Neural cell (in vitro differentiated cells): Measurements from ENCODE around the gene HLA-A. TPM values are rescaled to one million over a fixed set of nuclear protein-coding genes. Genes with fewer than 3 reads are reported as not detected.
A peak's percentile ranks its signal among the peaks of the same experiment; 100 is the strongest.

ENCODE experiments used
- H2AFZ ChIP-seq: fragments of 200-600, 300-800 bp; sonication (generic), shearing (Covaris generic); 2 replicates; pipeline ENCODE4 v1.6.0; 2014; ENCODE audit warnings: low read depth, mild to moderate bottlenecking, antibody characterized with exemption, low read length, moderate library complexity
- H3F3A ChIP-seq: fragments of 200-600 bp; shearing (Covaris generic); 2 replicates; pipeline ENCODE4 v1.6.1; 2016; ENCODE audit warnings: mild to moderate bottlenecking, moderate library complexity, mixed read lengths, antibody characterized with exemption, low read length; ENCODE audit not compliant: insufficient read depth, poor library complexity, severe bottlenecking
- H3K27ac ChIP-seq: fragments of 200-600, 300-800 bp; sonication (generic), shearing (Covaris generic); 2 replicates; pipeline ENCODE4 v1.5.1; 2014; ENCODE audit warnings: mild to moderate bottlenecking, low read length, moderate library complexity
- H3K27me3 ChIP-seq: fragments of 300-800, 200-600 bp; sonication (generic), shearing (Covaris generic); 2 replicates; pipeline ENCODE4 v1.6.0; 2014; ENCODE audit warnings: mild to moderate bottlenecking, low read depth, low read length, moderate library complexity; ENCODE audit not compliant: insufficient read depth
- H3K36me3 ChIP-seq: fragments of 300-800, 200-600 bp; sonication (generic), shearing (Covaris generic); 2 replicates; pipeline ENCODE4 v1.5.1; 2014; ENCODE audit warnings: mild to moderate bottlenecking, antibody characterized with exemption, low read length, moderate library complexity; ENCODE audit not compliant: insufficient read depth
- H3K4me2 ChIP-seq: fragments of 300-800, 200-600 bp; sonication (generic), shearing (Covaris generic); 2 replicates; pipeline ENCODE4 v1.6.0; 2014; ENCODE audit warnings: mild to moderate bottlenecking, low read length
- H3K4me3 ChIP-seq: fragments of 300-800, 200-600 bp; sonication (generic), shearing (Covaris generic); 2 replicates; pipeline ENCODE4 v1.5.1; 2014; ENCODE audit warnings: mild to moderate bottlenecking, low read length, moderate library complexity
- H3K79me2 ChIP-seq: fragments of 200-600 bp; shearing (Covaris generic); replicated peaks from 2 replicates; pipeline ENCODE4 v1.6.0; 2014; ENCODE audit warnings: mild to moderate bottlenecking, low read length, moderate library complexity; ENCODE audit not compliant: insufficient read depth
- H3K9ac ChIP-seq: fragments of 300-800, 200-600 bp; sonication (generic), shearing (Covaris generic); 2 replicates; pipeline ENCODE4 v1.6.1; 2016; ENCODE audit warnings: mild to moderate bottlenecking, low read length, mixed read lengths
- H3K9me2 ChIP-seq: fragments of 200-600 bp; shearing (Covaris generic); 2 replicates; pipeline ENCODE4 v1.6.1; 2016; ENCODE audit warnings: mild to moderate bottlenecking, low read length, mixed read lengths; ENCODE audit not compliant: insufficient read depth
- H3K9me3 ChIP-seq: fragments of 200-600, 300-800 bp; sonication (generic), shearing (Covaris generic); 2 replicates; pipeline ENCODE4 v1.6.1; 2016; ENCODE audit warnings: mild to moderate bottlenecking, mixed run types, low read length, moderate library complexity, mixed read lengths
- H4K20me1 ChIP-seq: fragments of 200-600 bp; shearing (Covaris generic); 2 replicates; pipeline ENCODE4 v1.6.1; 2016; ENCODE audit warnings: mild to moderate bottlenecking, mixed run types; ENCODE audit not compliant: insufficient read depth
- EP300 ChIP-seq: fragments of 450-650 bp; conservative IDR thresholded peaks from 2 replicates; pipeline ENCODE4 v1.6.1; 2014; ENCODE audit warnings: antibody characterized with exemption, mild to moderate bottlenecking, moderate library complexity; ENCODE audit not compliant: poor library complexity, severe bottlenecking
- EZH2 ChIP-seq: fragments of 200-600, 300-800 bp; shearing (Covaris generic), sonication (generic); IDR thresholded peaks from 2 replicates; pipeline ENCODE4 v1.6.1; 2014; ENCODE audit warnings: antibody characterized with exemption, low read length, borderline replicate concordance, mild to moderate bottlenecking; ENCODE audit not compliant: insufficient read depth, poor library complexity, severe bottlenecking
- MXI1 ChIP-seq: fragments of 450-650 bp; conservative IDR thresholded peaks from 2 replicates; pipeline ENCODE4 v1.6.1; 2014; ENCODE audit warnings: antibody characterized with exemption, mild to moderate bottlenecking; ENCODE audit not compliant: poor library complexity, severe bottlenecking
- POLR2AphosphoS5 ChIP-seq: IDR thresholded peaks from 2 replicates; pipeline ENCODE4 v1.6.1; 2012
- RAD21 ChIP-seq: fragments of 450-650 bp; conservative IDR thresholded peaks from 2 replicates; pipeline ENCODE4 v1.6.1; 2014; ENCODE audit warnings: antibody characterized with exemption, mild to moderate bottlenecking, moderate library complexity
- SMC3 ChIP-seq: fragments of 450-650 bp; conservative IDR thresholded peaks from 2 replicates; pipeline ENCODE4 v1.6.1; 2014; ENCODE audit warnings: antibody characterized with exemption, mild to moderate bottlenecking, moderate library complexity; ENCODE audit not compliant: poor library complexity
- TAF1 ChIP-seq: IDR thresholded peaks from 2 replicates; pipeline ENCODE4 v1.6.1; 2012; ENCODE audit warnings: low read depth
- polyA plus RNA-seq: library from polyadenylated mRNA; depleted of rRNA; stranded (reverse); fragments of >200 nt; gene quantifications from 2 replicates; pipeline ENCODE4 v1.2.3, GENCODE V29; 2014
- TF ChIP-seq, protein P1 (sequence below): fragments of 450-650 bp; IDR thresholded peaks from 2 replicates; pipeline ENCODE4 v1.5.1; 2014; ENCODE audit warnings: antibody characterized with exemption, mild to moderate bottlenecking, moderate library complexity; ENCODE audit not compliant: poor library complexity, severe bottlenecking
- TF ChIP-seq, protein P2 (sequence below): IDR thresholded peaks from 2 replicates; pipeline ENCODE4 v1.6.1; 2012; ENCODE audit warnings: borderline replicate concordance

Gene HLA-A
- polyA plus RNA-seq, 1 donor from 2014 or later, result 47.6 TPM

DNA sequence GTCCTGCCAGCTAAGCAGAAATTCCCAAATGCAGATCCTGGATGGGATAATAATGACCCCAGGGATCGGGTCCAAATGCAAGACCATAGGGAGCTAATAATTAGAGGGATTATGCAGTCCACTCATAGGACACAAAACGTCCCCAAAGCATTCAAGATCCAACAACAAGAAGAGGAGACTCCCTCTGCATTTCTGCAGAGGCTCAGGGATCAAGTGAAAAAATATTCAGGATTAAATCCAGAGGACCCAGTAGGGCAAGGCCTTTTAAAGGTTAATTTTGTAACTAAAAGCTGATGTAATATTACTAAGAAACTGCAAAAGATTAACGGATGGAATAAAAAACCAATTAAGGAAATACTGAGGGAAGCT is 22.2 kb downstream of the HLA-A start:
- no peak overlapping the region for H2AFZ ChIP-seq
- H3K9me3 ChIP-seq, result no peaks in the 10 kb centered on the region
- no peak overlapping the region for H3K27ac ChIP-seq
- no peaks in the 10 kb centered on the region for H3K36me3 ChIP-seq
- peak overlapping the region; percentile 5 for H3K4me3 ChIP-seq
- H3K9ac ChIP-seq, result no peak overlapping the region
- H3K4me2 ChIP-seq, result no peak overlapping the region
- no peaks in the 10 kb centered on the region for H3K79me2 ChIP-seq
- H4K20me1 ChIP-seq, result no peaks in the 10 kb centered on the region
- no peaks in the 10 kb centered on the region for H3F3A ChIP-seq
- no peaks in the 10 kb centered on the region for H3K9me2 ChIP-seq
- TF ChIP-seq EZH2, result no peak
- TF ChIP-seq EP300, result no peak
- H3K27me3 ChIP-seq, result no peaks in the 10 kb centered on the region

DNA sequence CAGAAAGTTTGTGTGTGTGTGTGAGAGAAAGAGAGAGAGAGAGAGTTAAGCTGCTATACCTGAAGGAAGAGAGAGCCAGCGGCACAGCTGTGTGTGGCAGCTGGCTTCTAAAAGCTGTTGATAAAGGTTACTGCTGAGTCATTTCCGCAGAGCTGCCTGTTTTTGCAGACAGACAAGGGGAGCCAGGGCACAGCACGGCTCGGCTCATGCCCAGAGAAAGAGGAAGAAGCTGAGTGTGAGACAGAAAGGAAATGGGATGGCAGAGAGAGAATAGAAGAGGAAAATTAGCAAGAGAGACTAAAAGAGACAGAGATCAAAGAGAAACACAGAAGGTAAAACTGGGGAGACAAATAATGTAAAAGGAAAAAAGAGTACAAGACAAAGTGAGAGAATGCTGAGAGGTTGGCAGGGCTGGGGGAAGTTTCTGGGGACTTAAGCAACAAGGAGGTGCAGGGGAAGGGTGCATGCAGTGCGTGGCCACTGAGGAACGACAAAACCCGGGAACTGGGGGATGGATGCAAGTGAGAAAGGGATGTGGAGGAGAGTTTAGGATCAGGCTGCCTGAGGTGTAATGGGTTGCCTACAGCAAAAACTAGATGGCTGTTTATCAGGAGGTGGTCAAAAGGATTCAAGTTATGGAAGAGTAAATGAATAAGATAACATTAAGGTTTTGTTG is 22.7 kb downstream of the HLA-A start:
- no peak overlapping the region for H3K27ac ChIP-seq
- H3K9me2 ChIP-seq, result no peaks in the 10 kb centered on the region
- peak overlapping the region; percentile 5 for H3K4me3 ChIP-seq
- no peaks in the 10 kb centered on the region for H3K27me3 ChIP-seq
- H3F3A ChIP-seq, result no peaks in the 10 kb centered on the region
- no peak overlapping the region for H2AFZ ChIP-seq
- H3K4me2 ChIP-seq, result no peak overlapping the region
- H3K79me2 ChIP-seq, result no peaks in the 10 kb centered on the region
- no peaks in the 10 kb centered on the region for H3K9me3 ChIP-seq
- no peaks in the 10 kb centered on the region for H3K36me3 ChIP-seq
- TF ChIP-seq, protein P1, sequence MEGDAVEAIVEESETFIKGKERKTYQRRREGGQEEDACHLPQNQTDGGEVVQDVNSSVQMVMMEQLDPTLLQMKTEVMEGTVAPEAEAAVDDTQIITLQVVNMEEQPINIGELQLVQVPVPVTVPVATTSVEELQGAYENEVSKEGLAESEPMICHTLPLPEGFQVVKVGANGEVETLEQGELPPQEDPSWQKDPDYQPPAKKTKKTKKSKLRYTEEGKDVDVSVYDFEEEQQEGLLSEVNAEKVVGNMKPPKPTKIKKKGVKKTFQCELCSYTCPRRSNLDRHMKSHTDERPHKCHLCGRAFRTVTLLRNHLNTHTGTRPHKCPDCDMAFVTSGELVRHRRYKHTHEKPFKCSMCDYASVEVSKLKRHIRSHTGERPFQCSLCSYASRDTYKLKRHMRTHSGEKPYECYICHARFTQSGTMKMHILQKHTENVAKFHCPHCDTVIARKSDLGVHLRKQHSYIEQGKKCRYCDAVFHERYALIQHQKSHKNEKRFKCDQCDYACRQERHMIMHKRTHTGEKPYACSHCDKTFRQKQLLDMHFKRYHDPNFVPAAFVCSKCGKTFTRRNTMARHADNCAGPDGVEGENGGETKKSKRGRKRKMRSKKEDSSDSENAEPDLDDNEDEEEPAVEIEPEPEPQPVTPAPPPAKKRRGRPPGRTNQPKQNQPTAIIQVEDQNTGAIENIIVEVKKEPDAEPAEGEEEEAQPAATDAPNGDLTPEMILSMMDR, result no peak
- TF ChIP-seq TAF1 (no peak), SMC3 (no peak), MXI1 (no peak), RAD21 (no peak), EZH2 (no peak), POLR2AphosphoS5 (no peak), EP300 (no peak)
- TF ChIP-seq, protein P2, sequence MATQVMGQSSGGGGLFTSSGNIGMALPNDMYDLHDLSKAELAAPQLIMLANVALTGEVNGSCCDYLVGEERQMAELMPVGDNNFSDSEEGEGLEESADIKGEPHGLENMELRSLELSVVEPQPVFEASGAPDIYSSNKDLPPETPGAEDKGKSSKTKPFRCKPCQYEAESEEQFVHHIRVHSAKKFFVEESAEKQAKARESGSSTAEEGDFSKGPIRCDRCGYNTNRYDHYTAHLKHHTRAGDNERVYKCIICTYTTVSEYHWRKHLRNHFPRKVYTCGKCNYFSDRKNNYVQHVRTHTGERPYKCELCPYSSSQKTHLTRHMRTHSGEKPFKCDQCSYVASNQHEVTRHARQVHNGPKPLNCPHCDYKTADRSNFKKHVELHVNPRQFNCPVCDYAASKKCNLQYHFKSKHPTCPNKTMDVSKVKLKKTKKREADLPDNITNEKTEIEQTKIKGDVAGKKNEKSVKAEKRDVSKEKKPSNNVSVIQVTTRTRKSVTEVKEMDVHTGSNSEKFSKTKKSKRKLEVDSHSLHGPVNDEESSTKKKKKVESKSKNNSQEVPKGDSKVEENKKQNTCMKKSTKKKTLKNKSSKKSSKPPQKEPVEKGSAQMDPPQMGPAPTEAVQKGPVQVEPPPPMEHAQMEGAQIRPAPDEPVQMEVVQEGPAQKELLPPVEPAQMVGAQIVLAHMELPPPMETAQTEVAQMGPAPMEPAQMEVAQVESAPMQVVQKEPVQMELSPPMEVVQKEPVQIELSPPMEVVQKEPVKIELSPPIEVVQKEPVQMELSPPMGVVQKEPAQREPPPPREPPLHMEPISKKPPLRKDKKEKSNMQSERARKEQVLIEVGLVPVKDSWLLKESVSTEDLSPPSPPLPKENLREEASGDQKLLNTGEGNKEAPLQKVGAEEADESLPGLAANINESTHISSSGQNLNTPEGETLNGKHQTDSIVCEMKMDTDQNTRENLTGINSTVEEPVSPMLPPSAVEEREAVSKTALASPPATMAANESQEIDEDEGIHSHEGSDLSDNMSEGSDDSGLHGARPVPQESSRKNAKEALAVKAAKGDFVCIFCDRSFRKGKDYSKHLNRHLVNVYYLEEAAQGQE, result no peak
- no peaks in the 10 kb centered on the region for H4K20me1 ChIP-seq
- no peak overlapping the region for H3K9ac ChIP-seq
